Smooth muscle cell (in vitro differentiated cells): Measurements from ENCODE around the gene MATR3. TPM values are rescaled to one million over a fixed set of nuclear protein-coding genes. Genes with fewer than 3 reads are reported as not detected.

Experiments used
- DNase-seq: peaks from one replicate; lab custom pipeline; 2025; ENCODE audit not compliant: unreplicated experiment; lab: John Stamatoyannopoulos, UW
- H2AFZ ChIP-seq: fragments of 200-600 bp; sonication (generic); 2 replicates; pipeline ENCODE4 v1.6.0; 2016; ENCODE audit warnings: antibody characterized with exemption, low read depth, mild to moderate bottlenecking
- H3F3A ChIP-seq: fragments of 200-600 bp; sonication (generic); 2 replicates; pipeline ENCODE4 v1.6.0; 2017; ENCODE audit warnings: antibody characterized with exemption, low read depth
- H3K27ac ChIP-seq: fragments of 200-600 bp; sonication (generic); 2 replicates; pipeline ENCODE4 v1.5.1; 2016; ENCODE audit warnings: low read depth, mild to moderate bottlenecking
- H3K27me3 ChIP-seq: fragments of 200-600 bp; sonication (generic); 2 replicates; pipeline ENCODE4 v1.6.1; 2016; ENCODE audit warnings: low read depth, mild to moderate bottlenecking
- H3K36me3 ChIP-seq: fragments of 200-600 bp; sonication (generic); 2 replicates; pipeline ENCODE4 v1.5.1; 2016; ENCODE audit warnings: low read depth
- H3K4me1 ChIP-seq: fragments of 200-600 bp; sonication (generic); 2 replicates; pipeline ENCODE4 v1.5.1; 2016; ENCODE audit warnings: low read depth
- H3K4me2 ChIP-seq: fragments of 200-600 bp; sonication (generic); 2 replicates; pipeline ENCODE4 v1.6.0; 2016; ENCODE audit warnings: mild to moderate bottlenecking
- H3K4me3 ChIP-seq: fragments of 200-600 bp; sonication (generic); 2 replicates; pipeline ENCODE4 v1.5.1; 2016; ENCODE audit warnings: mild to moderate bottlenecking
- H3K79me2 ChIP-seq: fragments of 200-600 bp; sonication (generic); 2 replicates; pipeline ENCODE4 v1.6.0; 2016; ENCODE audit warnings: low read depth, mild to moderate bottlenecking
- H3K9ac ChIP-seq: fragments of 200-600 bp; sonication (generic); 2 replicates; pipeline ENCODE4 v1.6.0; 2016; ENCODE audit warnings: low read depth
- H3K9me3 ChIP-seq: fragments of 200-600 bp; sonication (generic); replicated peaks from 2 replicates; pipeline ENCODE4 v1.5.1; 2016; ENCODE audit warnings: low read depth
- H4K20me1 ChIP-seq: fragments of 200-600 bp; sonication (generic); 2 replicates; pipeline ENCODE4 v1.6.0; 2016; ENCODE audit warnings: low read depth
- WGBS: methylation state at CpG from one replicate; pipeline ENCODE4 v1.1.7; 2016; ENCODE audit warnings: low lambda C conversion rate; 5-methylcytosine and 5-hydroxymethylcytosine counted together
- polyA plus RNA-seq: library from polyadenylated mRNA; unstranded; fragments of >200 nt; fragmentation: Nextera tagmentation; extraction: Ambion mirVana; gene quantifications from 2 replicates; pipeline ENCODE4 v1.2.1, GENCODE V29; 2016
- total RNA-seq: library from RNA; depleted of rRNA; stranded (reverse); fragments of >200 nt; gene quantifications from 2 replicates; pipeline ENCODE4 v1.2.3, GENCODE V29; 2014
- TF ChIP-seq, protein P1 (sequence below): fragments of 200-600 bp; sonication (generic); IDR thresholded peaks from 2 replicates; pipeline ENCODE4 v1.5.1; 2017; ENCODE audit warnings: borderline replicate concordance, mild to moderate bottlenecking, antibody characterized with exemption; ENCODE audit not compliant: insufficient read depth, poor library complexity, severe bottlenecking

The MATR3 gene
- total and polyA plus RNA-seq, 2 experiments from 2014 or later, result 169 to 267 TPM

DNA sequence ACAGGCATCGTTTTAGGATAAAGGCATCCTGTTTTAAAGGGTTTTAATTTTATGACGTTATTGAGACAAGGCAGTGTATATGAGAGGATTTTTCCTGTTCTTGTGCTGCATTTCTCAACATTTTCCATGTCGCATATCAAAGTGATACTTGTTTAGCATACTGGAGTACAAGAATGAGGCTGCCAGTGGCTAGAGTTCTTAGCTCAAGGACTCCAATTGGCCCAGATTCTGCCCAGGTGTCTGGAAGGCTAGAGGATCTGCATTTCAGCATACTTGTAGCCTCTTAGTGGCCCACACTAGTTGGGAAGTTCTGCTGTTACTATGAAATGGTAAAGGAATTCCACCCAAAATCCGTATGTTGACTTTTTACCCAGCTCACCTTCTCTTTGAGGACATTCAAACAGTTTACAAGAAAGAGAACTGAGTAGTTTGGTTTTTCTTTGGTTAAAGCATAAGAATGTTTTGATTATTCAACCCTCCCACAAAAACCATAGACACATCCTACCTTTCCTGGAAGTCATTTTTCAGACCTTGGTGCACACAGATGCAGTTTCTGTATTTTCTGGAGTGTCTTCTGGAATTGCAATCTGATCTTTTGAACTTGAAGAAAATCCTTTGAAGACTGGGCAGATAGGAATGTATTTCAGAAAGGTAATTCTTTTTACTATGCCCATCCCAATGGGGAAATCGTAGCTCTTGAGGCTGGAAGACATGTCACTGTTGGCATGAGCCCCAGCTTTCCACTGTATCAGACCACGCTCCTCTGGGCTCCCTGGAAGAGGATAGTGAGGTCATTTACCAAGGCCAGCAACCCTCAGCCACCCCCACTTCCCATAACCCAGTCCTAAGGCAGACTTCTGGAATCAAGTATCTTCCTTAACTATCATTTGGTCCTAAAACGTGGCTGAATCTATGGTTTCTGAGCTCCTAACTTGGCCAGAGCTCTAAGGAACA, 78.2 kb downstream of the MATR3 start:
- H3K4me2 ChIP-seq, result no peak overlapping the region
- TF ChIP-seq, protein P1, sequence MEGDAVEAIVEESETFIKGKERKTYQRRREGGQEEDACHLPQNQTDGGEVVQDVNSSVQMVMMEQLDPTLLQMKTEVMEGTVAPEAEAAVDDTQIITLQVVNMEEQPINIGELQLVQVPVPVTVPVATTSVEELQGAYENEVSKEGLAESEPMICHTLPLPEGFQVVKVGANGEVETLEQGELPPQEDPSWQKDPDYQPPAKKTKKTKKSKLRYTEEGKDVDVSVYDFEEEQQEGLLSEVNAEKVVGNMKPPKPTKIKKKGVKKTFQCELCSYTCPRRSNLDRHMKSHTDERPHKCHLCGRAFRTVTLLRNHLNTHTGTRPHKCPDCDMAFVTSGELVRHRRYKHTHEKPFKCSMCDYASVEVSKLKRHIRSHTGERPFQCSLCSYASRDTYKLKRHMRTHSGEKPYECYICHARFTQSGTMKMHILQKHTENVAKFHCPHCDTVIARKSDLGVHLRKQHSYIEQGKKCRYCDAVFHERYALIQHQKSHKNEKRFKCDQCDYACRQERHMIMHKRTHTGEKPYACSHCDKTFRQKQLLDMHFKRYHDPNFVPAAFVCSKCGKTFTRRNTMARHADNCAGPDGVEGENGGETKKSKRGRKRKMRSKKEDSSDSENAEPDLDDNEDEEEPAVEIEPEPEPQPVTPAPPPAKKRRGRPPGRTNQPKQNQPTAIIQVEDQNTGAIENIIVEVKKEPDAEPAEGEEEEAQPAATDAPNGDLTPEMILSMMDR, result no peak
- peaks cover 2% of the 10 kb centered on the region for H3K36me3 ChIP-seq
- no peaks in the 10 kb centered on the region for H3K27me3 ChIP-seq
- no peaks in the 10 kb centered on the region for H3F3A ChIP-seq
- H3K4me3 ChIP-seq, result no peak overlapping the region
- DNase-seq, result no peak
- 92% methylated on average over 7 of the region's 7 CpGs for WGBS
- no peaks in the 10 kb centered on the region for H3K4me1 ChIP-seq
- H2AFZ ChIP-seq, result no peak overlapping the region
- no peak overlapping the region for H3K9ac ChIP-seq
- H3K27ac ChIP-seq, result no peak overlapping the region
- no peaks in the 10 kb centered on the region for H3K9me3 ChIP-seq
- peaks cover 3% of the 10 kb centered on the region for H3K79me2 ChIP-seq
- peaks cover 27% of the 10 kb centered on the region for H4K20me1 ChIP-seq

GRCh38 chr5:139374909-139375308, 81.4 kb downstream of the MATR3 start:
- WGBS, result 96% methylated on average over 2 of the region's 2 CpGs

GRCh38 chr5:139376364-139376763, 82.8 kb downstream of the MATR3 start:
- no peaks in the 10 kb centered on the region for H3K27me3 ChIP-seq
- H3K36me3 ChIP-seq, result no peaks in the 10 kb centered on the region
- no peak for DNase-seq
- no peaks in the 10 kb centered on the region for H3F3A ChIP-seq
- no peak overlapping the region for H3K4me3 ChIP-seq
- WGBS, result 83% methylated on average over 7 of the region's 7 CpGs
- no peaks in the 10 kb centered on the region for H3K4me1 ChIP-seq
- H3K9ac ChIP-seq, result no peak overlapping the region
- H3K79me2 ChIP-seq, result no peaks in the 10 kb centered on the region
- no peaks in the 10 kb centered on the region for H3K9me3 ChIP-seq
- H3K27ac ChIP-seq, result no peak overlapping the region
- H2AFZ ChIP-seq, result no peak overlapping the region
- TF ChIP-seq, protein P1, result no peak
- H4K20me1 ChIP-seq, result peaks cover 3% of the 10 kb centered on the region
- no peak overlapping the region for H3K4me2 ChIP-seq

More at GRCh38 chr5:139374909-139375308, 81.4 kb downstream of the MATR3 start:
- no peak overlapping the region for H2AFZ ChIP-seq
- H3K27me3 ChIP-seq, result no peaks in the 10 kb centered on the region
- no peak overlapping the region for H3K4me2 ChIP-seq
- no peaks in the 10 kb centered on the region for H3K9me3 ChIP-seq
- no peak overlapping the region for H3K9ac ChIP-seq
- TF ChIP-seq, protein P1, result no peak
- H3K27ac ChIP-seq, result no peak overlapping the region
- H3K79me2 ChIP-seq, result no peaks in the 10 kb centered on the region
- no peaks in the 10 kb centered on the region for H3F3A ChIP-seq
- DNase-seq, result no peak
- no peaks in the 10 kb centered on the region for H3K4me1 ChIP-seq
- H4K20me1 ChIP-seq, result peaks cover 12% of the 10 kb centered on the region
- H3K4me3 ChIP-seq, result no peak overlapping the region
- no peaks in the 10 kb centered on the region for H3K36me3 ChIP-seq
